Cortex of kidney (tissue), 1 donor: ENCODE measurements around the gene SEMA6A.

ENCODE experiments used
- DNase-seq: peaks from one replicate; lab custom pipeline; 2025; lab: John Stamatoyannopoulos, UW

SEMA6A gene

GRCh38 chr5:116459301-116459700 lies 115.3 kb downstream of the SEMA6A start:
- DNase-seq: no peak

- DNase-seq: no peak
Measured at GRCh38 chr5:116457062-116457461, 117.6 kb downstream of the SEMA6A start.

GRCh38 chr5:116456036-116456435 lies 118.6 kb downstream of the SEMA6A start:
- DNase-seq: no peak

- no peak for DNase-seq
Measured at GRCh38 chr5:116455061-116455460, 119.6 kb downstream of the SEMA6A start.

- DNase-seq: no peak
Measured at GRCh38 chr5:116454417-116454927, 120.2 kb downstream of the SEMA6A start.

GRCh38 chr5:116453988-116454411 lies 120.6 kb downstream of the SEMA6A start:
- DNase-seq: no peak

GRCh38 chr5:116452774-116453368 lies 121.8 kb downstream of the SEMA6A start:
- no peak for DNase-seq

GRCh38 chr5:116451905-116452450 lies 122.6 kb downstream of the SEMA6A start:
- no peak for DNase-seq

- no peak for DNase-seq
Measured at GRCh38 chr5:116451066-116451465, 123.6 kb downstream of the SEMA6A start.

- DNase-seq: no peak
Measured at GRCh38 chr5:116449458-116449857, 125.2 kb downstream of the SEMA6A start.

GRCh38 chr5:116448870-116449427 lies 125.7 kb downstream of the SEMA6A start:
- no peak for DNase-seq

GRCh38 chr5:116448450-116448849 lies 126.2 kb downstream of the SEMA6A start:
- no peak for DNase-seq

GRCh38 chr5:116446356-116447005 lies 128.1 kb downstream of the SEMA6A start:
- DNase-seq: no peak

- DNase-seq: no peak
Measured at GRCh38 chr5:116445311-116445710, 129.3 kb downstream of the SEMA6A start.

- no peak for DNase-seq
Measured at GRCh38 chr5:116444373-116445295, 130.0 kb downstream of the SEMA6A start.

- no peak for DNase-seq
Measured at GRCh38 chr5:116442931-116443551, 131.6 kb downstream of the SEMA6A start.

- no peak for DNase-seq
Measured at GRCh38 chr5:116442095-116442534, 132.5 kb downstream of the SEMA6A start.

GRCh38 chr5:116441223-116441622 lies 133.4 kb downstream of the SEMA6A start:
- DNase-seq: no peak

GRCh38 chr5:116440457-116441001 lies 134.1 kb downstream of the SEMA6A start:
- DNase-seq: no peak

- DNase-seq: no peak
Measured at GRCh38 chr5:116439905-116440304, 134.7 kb downstream of the SEMA6A start.

- DNase-seq: no peak
Measured at GRCh38 chr5:116438979-116439554, 135.6 kb downstream of the SEMA6A start.
